ENCODE measurements around the gene STK10.
A peak's percentile ranks its signal among the peaks of the same experiment; 100 is the strongest.

Gene STK10

GRCh38 chr5:172086194-172086975 lies 101.6 kb downstream of the STK10 start:
- DNase-seq: no peak

GRCh38 chr5:172085738-172086137 lies 102.3 kb downstream of the STK10 start:
- no peak for DNase-seq

- DNase-seq: no peak
These were observed 105.8 kb downstream of the STK10 start for GRCh38 chr5:172082180-172082579.

GRCh38 chr5:172079876-172080275 lies 108.1 kb downstream of the STK10 start:
- DNase-seq: no peak

- no peak for DNase-seq
These were observed 109.2 kb downstream of the STK10 start for GRCh38 chr5:172078726-172079345.

- no peak for DNase-seq
These were observed 110.2 kb downstream of the STK10 start for GRCh38 chr5:172077664-172078425.

- DNase-seq: no peak
These were observed 111.2 kb downstream of the STK10 start for GRCh38 chr5:172076761-172077244.

GRCh38 chr5:172075656-172076055 lies 112.4 kb downstream of the STK10 start:
- no peak for DNase-seq

GRCh38 chr5:172074896-172075295 lies 113.1 kb downstream of the STK10 start:
- DNase-seq: no peak

- DNase-seq: no peak
These were observed 116.6 kb downstream of the STK10 start for GRCh38 chr5:172071309-172071875.

- DNase-seq: no peak
These were observed 122.5 kb downstream of the STK10 start for GRCh38 chr5:172065431-172066065.

- no peak for DNase-seq
These were observed 123.3 kb downstream of the STK10 start for GRCh38 chr5:172064766-172065165.

- no peak for DNase-seq
These were observed 123.7 kb downstream of the STK10 start for GRCh38 chr5:172064358-172064757.

GRCh38 chr5:172063463-172064235 lies 124.4 kb downstream of the STK10 start:
- DNase-seq: no peak

GRCh38 chr5:172059661-172060100 lies 128.3 kb downstream of the STK10 start:
- no peak for DNase-seq

GRCh38 chr5:172058088-172058487 lies 129.9 kb downstream of the STK10 start:
- DNase-seq: no peak

GRCh38 chr5:172055996-172056395 lies 132.0 kb downstream of the STK10 start:
- DNase-seq: no peak

GRCh38 chr5:172055421-172055820 lies 132.6 kb downstream of the STK10 start:
- no peak for DNase-seq

- DNase-seq: no peak
These were observed 133.3 kb downstream of the STK10 start for GRCh38 chr5:172054611-172055153.

- peak; percentile 23 for DNase-seq
These were observed 135.4 kb downstream of the STK10 start for GRCh38 chr5:172052450-172053236.
